ENCODE data around the gene IQGAP3.

GRCh38 chr1:156619582-156619955 lies 47.2 kb upstream of the IQGAP3 start:
- peak; percentile 35 for TF ChIP-seq CTCF (IDR thresholded peaks at IDR 0.05)
- no peak for TF ChIP-seq POLR2AphosphoS5 (IDR thresholded peaks at IDR 0.05; ENCODE audit: low read depth, low read length)
